ENCODE measurements around the gene RABAC1.
"Not testable (repeated sequence)": the region's sequence is repeated elsewhere in the genome, so short reads cannot be mapped to it uniquely, and the experiment has no call there.

RABAC1 gene

DNA sequence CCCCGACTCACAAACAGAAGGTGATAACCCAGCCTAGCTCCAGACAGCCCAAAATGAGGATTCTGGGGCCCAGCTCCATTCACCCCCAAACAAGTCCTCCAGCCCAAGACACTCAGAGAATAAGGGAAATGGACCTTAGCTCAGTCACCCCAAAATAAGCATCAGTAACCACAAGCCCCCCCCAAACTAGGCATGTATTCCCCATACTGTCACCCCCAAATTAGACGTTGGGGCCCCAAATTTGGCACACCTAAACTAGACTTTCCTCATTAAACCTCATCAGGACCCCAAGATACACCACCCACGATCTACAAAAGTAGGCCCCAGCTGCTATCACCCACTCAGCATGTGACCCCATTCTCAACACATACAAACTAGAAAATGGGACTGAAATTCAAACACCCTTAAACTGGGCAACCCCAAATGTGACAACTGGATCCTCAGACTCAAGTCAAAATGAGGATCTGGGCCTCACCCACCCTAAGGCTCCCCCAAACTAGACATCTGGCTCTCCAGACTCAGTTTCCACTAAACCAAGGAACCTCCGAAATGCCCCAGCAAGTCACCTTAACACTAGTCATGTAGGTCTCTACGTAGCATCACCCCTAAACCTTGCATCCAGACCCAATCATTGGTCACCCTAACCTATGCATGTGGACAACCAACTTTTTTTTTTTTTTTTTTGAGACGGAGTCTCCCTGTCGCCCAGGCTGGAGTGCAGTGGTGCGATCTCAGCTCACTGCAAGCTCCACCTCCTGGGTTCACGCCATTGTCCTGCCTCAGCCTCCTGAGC is 17.5 kb downstream of the RABAC1 start:
- TF ChIP-seq, protein P1, sequence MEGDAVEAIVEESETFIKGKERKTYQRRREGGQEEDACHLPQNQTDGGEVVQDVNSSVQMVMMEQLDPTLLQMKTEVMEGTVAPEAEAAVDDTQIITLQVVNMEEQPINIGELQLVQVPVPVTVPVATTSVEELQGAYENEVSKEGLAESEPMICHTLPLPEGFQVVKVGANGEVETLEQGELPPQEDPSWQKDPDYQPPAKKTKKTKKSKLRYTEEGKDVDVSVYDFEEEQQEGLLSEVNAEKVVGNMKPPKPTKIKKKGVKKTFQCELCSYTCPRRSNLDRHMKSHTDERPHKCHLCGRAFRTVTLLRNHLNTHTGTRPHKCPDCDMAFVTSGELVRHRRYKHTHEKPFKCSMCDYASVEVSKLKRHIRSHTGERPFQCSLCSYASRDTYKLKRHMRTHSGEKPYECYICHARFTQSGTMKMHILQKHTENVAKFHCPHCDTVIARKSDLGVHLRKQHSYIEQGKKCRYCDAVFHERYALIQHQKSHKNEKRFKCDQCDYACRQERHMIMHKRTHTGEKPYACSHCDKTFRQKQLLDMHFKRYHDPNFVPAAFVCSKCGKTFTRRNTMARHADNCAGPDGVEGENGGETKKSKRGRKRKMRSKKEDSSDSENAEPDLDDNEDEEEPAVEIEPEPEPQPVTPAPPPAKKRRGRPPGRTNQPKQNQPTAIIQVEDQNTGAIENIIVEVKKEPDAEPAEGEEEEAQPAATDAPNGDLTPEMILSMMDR (conservative IDR thresholded peaks at IDR 0.05), result no peak
- no peak overlapping the region for H3K27ac ChIP-seq

- TF ChIP-seq, protein P1 (conservative IDR thresholded peaks at IDR 0.05), result no peak
- peak overlapping the region; percentile 27; the same call in 1 of the 2 replicates for H3K27ac ChIP-seq
Measured at GRCh38 chr19:41940731-41941409, 18.3 kb downstream of the RABAC1 start.

- TF ChIP-seq, protein P1 (conservative IDR thresholded peaks at IDR 0.05), result no peak
- peak overlapping the region; percentile 27; the same call in 1 of the 2 replicates for H3K27ac ChIP-seq
Measured at GRCh38 chr19:41939861-41940730, 19.0 kb downstream of the RABAC1 start.

GRCh38 chr19:41939209-41939608 is 19.9 kb downstream of the RABAC1 start:
- H3K27ac ChIP-seq, result not testable (repeated sequence)

GRCh38 chr19:41937525-41938468 is 21.3 kb downstream of the RABAC1 start:
- TF ChIP-seq, protein P1 (conservative IDR thresholded peaks at IDR 0.05), result peak; percentile 44
- H3K27ac ChIP-seq, result no peak overlapping the region

- TF ChIP-seq, protein P1 (conservative IDR thresholded peaks at IDR 0.05), result no peak
- no peak overlapping the region for H3K27ac ChIP-seq
Measured at GRCh38 chr19:41936961-41937360, 22.2 kb downstream of the RABAC1 start.

DNA sequence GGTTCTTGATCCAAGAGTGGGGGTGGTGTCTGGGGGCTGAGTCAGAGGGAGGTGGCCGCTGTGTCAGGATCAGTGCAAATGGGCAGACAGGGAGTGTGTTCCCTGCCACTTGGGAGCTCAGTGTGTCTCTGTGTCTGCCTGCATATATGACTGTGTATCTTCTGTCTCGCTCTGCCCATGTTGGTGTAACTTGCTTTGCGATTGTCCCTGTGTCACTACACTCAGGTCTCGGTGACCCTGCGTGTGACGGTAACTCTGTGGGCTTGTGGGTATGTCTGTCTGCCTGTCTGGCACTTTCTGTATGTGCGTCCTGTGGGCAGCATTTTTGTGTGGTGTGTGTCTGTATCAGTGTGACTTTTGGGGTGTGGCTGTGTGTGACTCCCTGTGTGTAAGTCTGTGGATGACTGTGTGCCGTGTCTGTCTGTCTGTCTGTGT is 22.7 kb downstream of the RABAC1 start:
- H3K27ac ChIP-seq, result no peak overlapping the region
- TF ChIP-seq, protein P1 (conservative IDR thresholded peaks at IDR 0.05), result no peak
